ENCODE results near the gene SLC14A1. TPM values are rescaled to one million over a fixed set of nuclear protein-coding genes. Genes with fewer than 3 reads are reported as not detected.

SLC14A1 gene
- total RNA-seq, 6 experiments from 2014 or later, result 0.24 to 1.3 (median 0.73) TPM

- H3K4me1 Mint-ChIP-seq (ENCODE audit: low read depth), result peaks cover 61% of the 10 kb centered on the region
- H3K27ac Mint-ChIP-seq, result no peak overlapping the region
- DNase-seq, result no peak
- no peaks in the 10 kb centered on the region for H3K36me3 Mint-ChIP-seq (ENCODE audit: low read depth)
- H3K4me3 Mint-ChIP-seq, result no peak overlapping the region
- H3K9me3 Mint-ChIP-seq, result no peaks in the 10 kb centered on the region
- TF ChIP-seq CTCF (IDR thresholded peaks at IDR 0.05), result no peak
- peaks cover 5% of the 10 kb centered on the region for H3K27me3 Mint-ChIP-seq (ENCODE audit: insufficient read depth)
Observed at GRCh38 chr18:45682181-45682580, 41.8 kb upstream of the SLC14A1 start.

- H3K4me3 Mint-ChIP-seq, result peak overlapping the region; percentile 33
- DNase-seq, result peak; percentile 90
- no peaks in the 10 kb centered on the region for H3K9me3 Mint-ChIP-seq
- H3K27ac Mint-ChIP-seq, result peak overlapping the region; percentile 67
- H3K36me3 Mint-ChIP-seq (ENCODE audit: low read depth), result no peaks in the 10 kb centered on the region
- H3K27me3 Mint-ChIP-seq (ENCODE audit: insufficient read depth), result peaks cover 3% of the 10 kb centered on the region
- no peak for TF ChIP-seq CTCF (IDR thresholded peaks at IDR 0.05)
- peaks cover 67% of the 10 kb centered on the region for H3K4me1 Mint-ChIP-seq (ENCODE audit: low read depth)
Observed at GRCh38 chr18:45684341-45685115, 39.5 kb upstream of the SLC14A1 start.

DNA sequence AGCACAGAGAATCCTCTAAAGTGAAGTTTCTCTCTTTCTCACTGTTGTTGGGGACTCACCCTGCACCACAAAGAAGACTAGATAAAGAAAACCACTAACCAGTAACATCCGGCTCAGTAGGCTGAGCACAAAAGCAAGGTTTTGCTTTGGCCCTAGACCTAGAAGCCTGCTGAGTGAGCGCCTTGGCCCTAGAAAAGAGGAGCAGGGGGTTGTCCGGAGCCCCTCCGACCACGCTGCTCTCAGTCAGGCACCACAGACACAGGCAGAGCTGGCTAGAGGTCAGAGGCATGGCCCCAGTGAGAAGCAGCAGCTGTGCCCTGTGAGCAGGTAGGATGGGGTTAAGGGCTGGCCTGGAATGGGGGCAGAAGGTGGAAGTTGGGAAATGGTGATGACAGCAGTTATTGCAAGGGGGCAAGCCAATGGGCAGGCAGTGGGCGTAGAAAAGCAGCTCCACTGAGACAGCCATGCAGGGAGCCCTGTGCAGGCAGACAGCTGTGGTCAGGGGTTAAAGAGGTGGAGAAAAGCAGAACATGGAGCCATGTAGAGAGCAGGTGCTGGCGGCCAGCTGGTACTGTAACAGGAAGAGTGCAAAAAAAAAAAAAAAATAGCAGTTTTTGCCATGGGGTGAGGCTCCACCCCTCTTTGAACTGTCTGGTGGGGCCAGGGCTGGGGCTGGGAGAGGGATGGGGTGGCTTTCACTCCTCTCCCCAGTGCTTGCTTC lies 36.9 kb upstream of the SLC14A1 start:
- peaks cover 3% of the 10 kb centered on the region for H3K27me3 Mint-ChIP-seq (ENCODE audit: insufficient read depth)
- DNase-seq, result no peak
- H3K27ac Mint-ChIP-seq, result no peak overlapping the region
- H3K4me3 Mint-ChIP-seq, result no peak overlapping the region
- H3K36me3 Mint-ChIP-seq (ENCODE audit: low read depth), result no peaks in the 10 kb centered on the region
- TF ChIP-seq CTCF (IDR thresholded peaks at IDR 0.05), result no peak
- no peaks in the 10 kb centered on the region for H3K9me3 Mint-ChIP-seq
- peaks cover 66% of the 10 kb centered on the region for H3K4me1 Mint-ChIP-seq (ENCODE audit: low read depth)

GRCh38 chr18:45687621-45688020 lies 36.4 kb upstream of the SLC14A1 start:
- no peak for DNase-seq
- TF ChIP-seq CTCF (IDR thresholded peaks at IDR 0.05), result no peak
- Mint-ChIP-seq H3K4me1 (ENCODE audit: low read depth) (peaks cover 66% of the 10 kb centered on the region), H3K9me3 (no peaks in the 10 kb centered on the region), H3K36me3 (ENCODE audit: low read depth) (no peaks in the 10 kb centered on the region), H3K27ac (no peak overlapping the region), H3K4me3 (no peak overlapping the region), H3K27me3 (ENCODE audit: insufficient read depth) (peaks cover 3% of the 10 kb centered on the region)

GRCh38 chr18:45688113-45688512 lies 35.9 kb upstream of the SLC14A1 start:
- Mint-ChIP-seq H3K27ac (no peak overlapping the region; the same call in 1 of the 2 replicates), H3K4me3 (no peak overlapping the region), H3K36me3 (ENCODE audit: low read depth) (no peaks in the 10 kb centered on the region), H3K27me3 (ENCODE audit: insufficient read depth) (peaks cover 3% of the 10 kb centered on the region), H3K4me1 (ENCODE audit: low read depth) (peaks cover 64% of the 10 kb centered on the region), H3K9me3 (no peaks in the 10 kb centered on the region)
- no peak for DNase-seq
- no peak for TF ChIP-seq CTCF (IDR thresholded peaks at IDR 0.05)
